Stimulated activated CD4-positive, alpha-beta T cell treated with anti-CD3 and anti-CD28 coated beads, Interleukin-12 subunit alpha, Interleukin-12 subunit beta, amount 100 ng/mL, for 4 hours (primary cell): Measurements from ENCODE around the gene RASIP1.
"Not testable (repeated sequence)": the region's sequence is repeated elsewhere in the genome, so short reads cannot be mapped to it uniquely, and the experiment has no call there.

Experiments
- DNase-seq: peaks from one replicate; pipeline ENCODE4 v3.0.0-alpha.2; 2020

RASIP1 gene, protein sequence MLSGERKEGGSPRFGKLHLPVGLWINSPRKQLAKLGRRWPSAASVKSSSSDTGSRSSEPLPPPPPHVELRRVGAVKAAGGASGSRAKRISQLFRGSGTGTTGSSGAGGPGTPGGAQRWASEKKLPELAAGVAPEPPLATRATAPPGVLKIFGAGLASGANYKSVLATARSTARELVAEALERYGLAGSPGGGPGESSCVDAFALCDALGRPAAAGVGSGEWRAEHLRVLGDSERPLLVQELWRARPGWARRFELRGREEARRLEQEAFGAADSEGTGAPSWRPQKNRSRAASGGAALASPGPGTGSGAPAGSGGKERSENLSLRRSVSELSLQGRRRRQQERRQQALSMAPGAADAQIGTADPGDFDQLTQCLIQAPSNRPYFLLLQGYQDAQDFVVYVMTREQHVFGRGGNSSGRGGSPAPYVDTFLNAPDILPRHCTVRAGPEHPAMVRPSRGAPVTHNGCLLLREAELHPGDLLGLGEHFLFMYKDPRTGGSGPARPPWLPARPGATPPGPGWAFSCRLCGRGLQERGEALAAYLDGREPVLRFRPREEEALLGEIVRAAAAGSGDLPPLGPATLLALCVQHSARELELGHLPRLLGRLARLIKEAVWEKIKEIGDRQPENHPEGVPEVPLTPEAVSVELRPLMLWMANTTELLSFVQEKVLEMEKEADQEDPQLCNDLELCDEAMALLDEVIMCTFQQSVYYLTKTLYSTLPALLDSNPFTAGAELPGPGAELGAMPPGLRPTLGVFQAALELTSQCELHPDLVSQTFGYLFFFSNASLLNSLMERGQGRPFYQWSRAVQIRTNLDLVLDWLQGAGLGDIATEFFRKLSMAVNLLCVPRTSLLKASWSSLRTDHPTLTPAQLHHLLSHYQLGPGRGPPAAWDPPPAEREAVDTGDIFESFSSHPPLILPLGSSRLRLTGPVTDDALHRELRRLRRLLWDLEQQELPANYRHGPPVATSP

DNA sequence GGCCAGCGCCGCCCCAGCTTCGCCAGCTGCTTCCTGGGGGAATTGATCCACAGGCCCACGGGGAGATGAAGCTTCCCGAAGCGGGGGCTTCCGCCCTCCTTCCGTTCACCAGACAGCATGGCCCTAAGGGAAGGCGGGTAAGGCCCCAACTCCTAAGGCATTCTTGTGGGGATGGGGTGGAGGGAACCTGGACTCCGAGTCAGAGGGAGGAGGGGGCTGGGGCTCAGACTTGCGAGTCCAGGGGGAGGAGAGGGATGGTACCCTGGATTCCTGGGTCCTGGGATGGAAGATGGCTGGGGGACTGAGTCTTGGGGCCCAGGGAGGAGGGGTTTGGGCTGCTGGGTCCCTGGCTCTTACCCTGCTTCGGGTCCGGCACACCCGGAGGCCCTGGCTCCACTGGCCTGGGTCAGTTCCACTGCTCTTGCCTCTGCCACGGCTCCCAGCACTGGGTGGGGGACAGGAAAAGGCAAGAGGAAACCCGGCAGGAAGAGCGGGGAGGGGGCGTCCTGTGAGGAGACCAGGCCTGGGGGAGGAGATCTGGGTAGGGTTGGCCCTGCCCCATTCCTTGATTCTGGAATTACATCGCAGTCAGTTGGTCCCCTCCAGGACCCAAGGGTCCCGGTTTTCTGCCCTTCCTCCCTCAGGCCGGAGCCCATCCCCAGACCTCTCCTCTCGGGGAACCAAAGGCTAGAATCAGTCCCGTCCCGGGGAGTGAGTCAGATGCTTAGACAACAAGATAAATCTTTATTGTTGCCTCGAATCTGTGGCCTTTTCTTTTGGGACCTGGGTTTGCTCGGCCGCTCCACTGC is at the start of gene RASIP1:
Gene RASIP1, minus strand, starts transcription at position 447 of the 809 bp plus-strand sequence. Its CDS starts 328 bp downstream, at position 119.
- DNase-seq = no peak

DNA sequence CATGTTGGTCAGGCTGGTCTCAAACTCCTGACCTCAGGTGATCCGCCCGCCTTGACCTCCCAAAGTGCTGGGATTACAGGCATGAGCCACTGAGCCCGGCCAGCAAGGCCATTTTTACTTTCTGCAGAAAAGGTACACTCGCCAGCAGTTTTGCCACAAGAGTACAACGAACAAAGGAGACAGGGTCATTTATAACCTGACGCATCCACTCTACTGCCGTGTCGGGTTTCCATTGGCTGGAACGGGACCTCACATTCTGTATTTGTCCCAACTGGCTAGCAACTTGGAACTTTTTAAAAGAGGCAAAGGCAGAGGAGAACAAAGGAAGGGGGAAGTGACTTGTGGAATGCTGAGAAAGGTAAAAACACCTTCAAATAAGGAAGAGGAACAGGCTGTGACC is 46.9 kb upstream of the RASIP1 start:
- not testable (repeated sequence) for DNase-seq

DNA sequence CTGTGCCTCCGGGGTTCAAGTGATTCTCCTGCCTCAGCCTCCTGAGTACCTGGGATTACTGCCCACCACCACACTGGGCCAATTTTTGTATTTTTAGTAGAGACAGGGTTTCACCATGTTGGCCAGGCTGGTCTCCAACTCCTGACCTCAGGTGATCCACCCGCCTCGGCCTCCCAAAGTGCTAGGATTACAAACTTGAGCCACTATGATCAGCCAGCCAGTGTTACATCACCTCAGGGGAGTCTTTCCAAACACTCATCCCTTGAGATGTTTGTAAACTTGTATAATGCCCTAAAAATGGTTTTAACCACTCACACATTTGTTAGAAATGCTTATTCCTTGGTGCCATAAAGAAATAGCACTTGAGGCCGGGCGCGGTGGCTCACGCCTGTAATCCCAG is 46.0 kb upstream of the RASIP1 start:
- not testable (repeated sequence) for DNase-seq

DNA sequence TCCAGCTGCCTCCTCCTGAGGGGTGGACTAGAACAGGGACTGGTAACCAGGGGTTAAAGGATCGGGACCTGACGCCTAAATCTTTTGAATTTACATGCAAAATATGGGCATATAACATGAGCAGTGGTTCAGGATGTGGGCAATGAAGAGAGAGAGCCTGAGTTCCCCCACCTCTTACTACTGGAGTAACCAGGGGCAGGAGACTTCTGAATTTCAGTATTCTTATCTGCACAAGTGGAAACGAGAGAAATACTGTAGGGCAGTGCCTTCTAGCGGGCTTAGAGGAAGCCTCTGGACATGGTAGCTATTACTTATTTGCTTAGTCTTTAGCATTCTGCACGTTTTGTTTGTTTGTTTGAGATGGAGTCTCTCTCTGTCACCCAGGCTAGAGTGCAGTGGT is 44.1 kb upstream of the RASIP1 start:
- DNase-seq = no peak

DNA sequence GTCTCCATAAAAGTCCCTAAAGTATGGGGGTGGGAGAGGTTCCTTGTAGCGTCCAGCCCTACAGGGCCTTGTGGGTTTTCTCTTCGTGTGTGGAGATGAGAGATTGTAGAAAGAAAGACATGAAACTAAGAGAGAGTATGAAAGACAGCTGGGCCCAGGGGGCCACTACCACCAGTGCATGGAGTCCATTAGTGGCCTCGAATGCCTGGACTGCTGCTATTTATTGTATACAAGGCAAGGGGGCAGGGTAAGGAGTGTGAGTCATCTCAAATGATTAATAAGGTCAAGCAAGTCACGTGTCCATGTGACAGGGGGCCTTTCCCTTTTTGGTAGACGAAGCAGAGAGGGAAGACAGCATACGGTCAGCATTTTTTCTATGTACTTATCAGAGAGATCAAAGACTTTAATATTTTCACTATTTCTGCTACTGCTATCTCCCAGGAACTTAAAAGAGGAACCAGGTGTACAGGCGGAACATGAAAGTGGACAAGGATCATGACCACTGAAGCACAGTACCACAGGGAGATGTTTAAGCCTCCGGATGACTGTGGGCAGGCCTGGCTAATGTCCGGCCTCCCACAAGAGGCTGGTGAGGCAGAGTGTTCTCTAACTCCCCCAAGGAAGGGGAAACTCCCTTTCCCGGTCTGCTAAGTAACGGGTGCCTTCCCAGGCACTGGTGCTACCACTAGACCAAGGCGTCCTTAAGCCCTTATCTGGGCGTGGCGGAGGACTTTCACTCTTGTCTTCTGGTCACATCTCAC is 40.4 kb upstream of the RASIP1 start:
- no peak for DNase-seq

DNA sequence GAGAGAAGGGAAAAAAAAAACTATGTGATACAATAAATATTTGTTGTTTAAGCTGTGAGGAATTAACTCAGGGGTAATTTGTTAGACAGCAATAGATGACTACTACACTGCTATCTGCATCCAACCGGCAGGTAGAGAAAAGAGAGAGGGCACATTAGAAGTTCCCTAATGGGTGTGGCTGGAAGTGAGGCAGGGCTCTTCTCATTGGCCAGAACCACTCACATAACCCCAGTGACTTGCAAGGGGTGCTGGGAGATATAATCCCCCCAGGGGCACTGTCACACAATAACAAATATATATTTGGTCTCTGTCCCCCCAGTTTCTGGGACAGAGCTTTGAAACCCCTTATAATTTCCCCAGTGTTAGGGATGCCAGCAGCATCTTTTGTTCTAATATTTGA is 39.2 kb upstream of the RASIP1 start:
- no peak for DNase-seq

DNA sequence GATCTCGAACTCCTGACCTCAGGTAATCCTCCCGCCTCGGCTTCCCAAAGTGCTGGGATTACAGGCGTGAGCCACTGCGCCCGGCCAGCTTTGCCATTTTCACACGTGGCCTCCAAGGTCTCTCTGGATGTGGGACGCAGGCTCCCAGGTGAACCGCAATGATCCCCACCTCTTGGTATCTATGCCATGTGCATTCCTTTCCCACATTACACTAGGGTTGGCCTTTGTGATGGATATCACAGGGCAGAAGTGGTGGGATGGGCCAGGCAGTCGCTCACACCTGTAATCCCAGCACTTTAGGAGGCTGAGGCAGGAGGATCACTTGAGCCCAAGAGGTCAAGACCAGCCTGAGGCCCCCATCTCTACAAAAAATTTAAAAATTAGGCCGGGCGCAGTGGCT is 37.3 kb upstream of the RASIP1 start:
- DNase-seq = no peak

DNA sequence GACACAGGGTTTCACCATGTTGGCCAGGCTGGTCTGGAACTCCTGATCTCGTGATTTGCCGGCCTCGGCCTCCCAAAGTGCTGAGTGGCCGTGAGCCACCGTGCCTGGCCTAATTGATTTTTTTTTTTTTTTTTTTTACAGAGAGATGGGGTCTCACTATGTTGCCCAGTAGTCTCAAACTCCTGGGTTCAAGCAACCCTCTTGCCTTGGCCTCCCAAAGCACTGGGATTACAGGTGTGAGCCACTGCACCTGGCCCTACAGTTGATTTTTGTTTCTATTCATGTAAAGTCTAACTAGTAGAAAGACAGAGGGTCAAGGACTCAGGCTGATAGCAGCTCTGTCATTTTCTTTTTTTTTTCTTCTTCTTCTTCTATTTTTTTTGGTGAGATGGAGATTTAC is 36.7 kb upstream of the RASIP1 start:
- DNase-seq = no peak

DNA sequence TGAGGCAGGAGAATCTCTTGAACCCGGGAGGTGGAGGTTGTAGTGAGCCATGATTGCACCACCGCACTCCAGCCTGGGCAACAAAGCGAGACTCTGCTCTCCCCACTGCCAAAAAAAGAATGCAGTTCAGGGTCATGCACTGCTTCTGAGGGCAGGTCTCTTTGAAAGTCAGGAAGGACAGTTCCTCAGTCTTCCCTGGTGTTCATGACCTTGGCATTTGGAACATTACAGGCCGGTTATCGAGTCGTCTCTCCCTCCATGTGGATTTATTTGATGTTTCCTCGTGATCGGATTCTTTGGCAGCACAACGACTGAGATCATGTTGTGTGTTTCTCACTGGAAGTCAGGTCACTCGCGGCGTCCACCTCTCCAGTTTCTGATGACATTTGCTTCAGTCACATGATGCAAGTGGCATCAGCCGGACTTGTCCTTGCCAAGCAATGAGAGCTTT is 32.1 kb upstream of the RASIP1 start:
- no peak for DNase-seq

DNA sequence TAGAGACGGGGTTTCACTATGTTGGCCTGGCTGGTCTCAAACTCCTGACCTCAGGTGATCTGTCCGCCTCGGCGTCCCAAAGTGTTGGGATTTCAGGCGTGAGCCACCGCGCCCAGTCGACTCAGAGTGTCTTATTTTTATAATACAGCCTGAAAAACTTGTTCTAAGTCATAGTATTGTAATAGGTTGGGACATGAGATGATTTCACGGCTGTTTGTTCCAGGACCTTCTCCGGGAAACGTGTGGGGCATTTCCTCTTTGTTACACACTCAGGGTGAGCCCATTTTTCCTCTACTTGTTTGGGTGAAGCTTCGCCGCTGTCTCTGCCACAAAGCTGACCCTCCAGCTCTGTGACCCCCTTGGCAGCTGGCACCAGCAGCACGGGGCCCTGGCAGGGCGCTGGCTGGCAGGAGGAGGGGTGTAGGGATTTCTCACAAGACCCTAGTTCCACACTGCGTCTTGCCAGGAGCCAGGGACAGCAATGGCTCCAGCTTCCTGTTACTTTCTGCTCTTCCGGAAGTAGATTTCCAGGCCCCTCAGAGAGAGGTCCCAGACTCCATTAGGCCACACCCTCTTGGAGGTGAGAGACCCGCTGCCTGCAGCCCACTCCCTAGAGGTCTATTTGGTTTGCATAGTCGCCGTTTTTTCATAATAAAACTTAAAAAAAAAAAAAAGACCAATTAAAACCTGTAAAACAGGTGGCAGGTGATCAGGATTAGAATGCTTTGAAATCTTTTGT is 30.5 kb upstream of the RASIP1 start:
- no peak for DNase-seq

DNA sequence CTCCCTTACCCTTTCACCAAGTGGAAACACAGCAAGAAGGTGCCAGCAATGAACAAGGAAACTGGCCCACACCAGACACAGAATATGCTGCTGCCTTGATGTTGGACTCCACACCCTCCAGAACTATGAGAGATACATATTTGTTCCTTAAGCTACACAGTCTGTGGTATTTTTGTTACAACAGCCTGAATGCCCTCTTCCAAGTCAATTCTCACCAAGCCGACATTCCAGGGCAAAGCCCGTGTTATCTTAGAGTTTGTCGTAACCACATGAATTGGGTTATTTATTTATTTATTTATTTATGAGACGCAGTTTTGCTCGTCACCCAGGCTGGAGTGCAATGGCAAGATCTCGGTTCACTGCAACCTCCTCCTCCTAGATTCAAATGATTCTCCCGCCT is 29.9 kb upstream of the RASIP1 start:
- DNase-seq = no peak

DNA sequence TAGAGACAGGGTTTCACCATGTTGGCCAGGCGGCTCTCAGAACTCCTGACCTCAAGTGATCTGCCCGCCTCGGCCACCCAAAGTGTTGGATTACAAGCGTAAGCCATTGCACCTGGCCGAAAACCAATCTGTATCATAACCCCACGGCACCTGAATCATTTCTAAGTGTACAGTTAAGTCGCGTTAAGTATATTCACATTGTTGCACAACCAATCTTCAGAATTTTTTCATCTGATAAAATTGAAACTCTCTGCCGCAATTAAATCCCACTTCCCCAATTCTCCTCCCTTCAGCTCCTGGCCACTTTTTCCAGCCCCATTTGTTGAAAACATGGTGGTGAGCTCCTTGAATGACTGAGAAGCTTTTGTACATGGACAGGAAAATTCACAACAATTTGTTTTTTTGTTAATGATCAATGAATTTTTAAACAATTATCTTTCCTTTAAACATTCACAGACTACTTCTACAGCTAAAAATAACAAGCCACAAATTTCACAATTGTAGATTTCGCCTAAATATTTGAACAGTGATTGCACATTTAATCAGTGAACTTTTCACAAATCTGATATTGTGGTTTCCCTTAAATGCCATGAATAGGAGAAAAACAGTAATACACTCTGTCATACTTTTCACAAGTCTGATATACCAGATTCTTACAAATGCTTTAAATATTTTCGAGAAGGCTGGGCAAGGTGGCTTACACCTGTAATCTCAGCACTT is 28.7 kb upstream of the RASIP1 start:
- DNase-seq = no peak

DNA sequence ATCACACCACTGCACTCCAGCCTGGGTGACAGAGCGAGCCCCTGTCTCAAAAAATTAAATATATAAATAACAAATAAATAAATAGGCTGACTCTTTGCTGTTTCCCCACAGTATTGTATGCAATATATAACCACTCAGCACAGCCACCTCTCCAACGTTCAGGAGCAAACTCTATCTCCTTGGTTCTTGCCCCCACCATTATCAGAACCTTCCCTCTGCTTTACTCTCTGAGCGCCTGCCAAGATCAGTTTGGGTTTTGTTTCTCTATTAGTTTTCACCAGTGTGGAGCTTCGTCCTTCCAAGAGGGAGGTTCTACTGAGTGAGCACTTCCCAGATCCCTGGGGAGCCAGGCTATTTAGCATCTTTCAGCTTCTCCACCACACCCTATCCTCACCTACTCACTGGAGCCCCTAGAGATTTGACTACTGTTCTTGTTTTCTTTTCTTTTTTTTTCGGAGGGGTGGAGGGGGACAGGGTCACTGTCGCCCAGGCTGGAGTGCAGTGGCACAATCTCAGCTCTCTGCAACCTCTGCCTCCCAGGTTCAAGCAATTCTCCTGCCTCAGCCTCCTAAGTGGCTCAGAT is 27.9 kb upstream of the RASIP1 start:
- DNase-seq = not testable (repeated sequence)

DNA sequence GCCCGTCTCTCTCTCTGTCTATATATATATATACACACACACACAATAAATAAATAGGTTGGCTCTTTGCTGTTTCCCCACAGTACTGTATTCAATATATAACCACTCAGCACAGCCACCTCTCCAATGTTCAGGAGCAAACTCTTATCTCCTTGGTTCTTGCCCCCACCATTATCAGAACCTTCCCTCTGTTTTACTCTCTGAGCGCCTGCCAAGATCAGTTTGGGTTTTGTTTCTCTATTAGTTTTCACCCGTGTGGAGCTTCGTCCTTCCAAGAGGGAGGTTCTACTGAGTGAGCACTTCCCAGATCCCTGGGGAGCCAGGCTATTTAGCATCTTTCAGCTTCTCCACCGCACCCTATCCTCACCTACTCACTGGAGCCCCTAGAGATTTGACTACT is 25.4 kb upstream of the RASIP1 start:
- DNase-seq = not testable (repeated sequence)

DNA sequence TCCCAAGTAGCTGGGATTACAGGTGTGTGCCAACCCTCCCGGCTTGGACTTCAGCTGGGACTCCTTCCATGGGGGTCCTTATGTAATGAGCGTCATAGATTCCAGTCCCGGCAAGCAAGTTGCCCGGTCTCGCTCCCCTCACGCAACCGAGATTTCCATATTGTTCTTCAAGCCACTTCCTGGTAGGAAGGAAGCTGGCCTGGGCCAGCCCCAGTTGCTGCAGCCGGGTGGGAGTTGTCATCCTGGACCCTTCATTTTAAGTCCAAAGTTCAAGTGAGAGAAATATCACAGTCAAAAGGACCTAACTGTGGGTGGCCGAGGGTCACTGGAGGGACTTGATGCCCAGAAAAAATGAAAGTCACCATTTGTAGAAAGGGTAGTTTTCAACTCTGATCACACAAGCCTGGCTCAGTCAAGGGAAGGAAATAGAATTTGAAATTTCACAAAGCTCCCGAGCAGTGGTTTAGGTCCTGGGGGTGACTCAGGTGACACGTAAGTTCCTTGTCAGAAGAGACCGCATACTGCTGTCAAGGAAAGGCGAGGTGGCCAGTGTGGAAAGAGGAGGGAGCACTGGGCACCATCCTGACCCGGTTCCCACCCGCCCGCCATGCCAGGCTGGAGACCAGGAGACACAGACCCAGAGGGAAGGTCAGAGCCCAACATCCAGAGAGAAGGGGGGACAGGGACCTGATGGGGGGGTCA is 20.2 kb upstream of the RASIP1 start:
- DNase-seq = no peak

DNA sequence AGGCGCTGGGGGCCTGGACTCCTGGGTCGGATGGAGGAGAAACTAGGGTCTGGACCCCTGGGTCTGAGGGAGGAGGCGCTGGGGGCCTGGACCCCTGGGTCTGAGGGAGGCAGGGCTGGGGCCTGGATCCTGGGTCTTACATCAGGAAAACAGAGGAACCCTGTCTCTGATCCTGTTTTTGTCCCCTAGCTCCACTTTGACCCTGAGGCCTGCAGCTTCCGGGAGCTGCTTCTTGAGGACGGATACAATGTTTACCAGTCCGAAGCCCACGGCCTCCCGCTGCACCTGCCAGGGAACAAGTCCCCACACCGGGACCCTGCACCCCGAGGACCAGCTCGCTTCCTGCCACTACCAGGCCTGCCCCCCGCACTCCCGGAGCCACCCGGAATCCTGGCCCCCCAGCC is 17.3 kb upstream of the RASIP1 start:
- no peak for DNase-seq

DNA sequence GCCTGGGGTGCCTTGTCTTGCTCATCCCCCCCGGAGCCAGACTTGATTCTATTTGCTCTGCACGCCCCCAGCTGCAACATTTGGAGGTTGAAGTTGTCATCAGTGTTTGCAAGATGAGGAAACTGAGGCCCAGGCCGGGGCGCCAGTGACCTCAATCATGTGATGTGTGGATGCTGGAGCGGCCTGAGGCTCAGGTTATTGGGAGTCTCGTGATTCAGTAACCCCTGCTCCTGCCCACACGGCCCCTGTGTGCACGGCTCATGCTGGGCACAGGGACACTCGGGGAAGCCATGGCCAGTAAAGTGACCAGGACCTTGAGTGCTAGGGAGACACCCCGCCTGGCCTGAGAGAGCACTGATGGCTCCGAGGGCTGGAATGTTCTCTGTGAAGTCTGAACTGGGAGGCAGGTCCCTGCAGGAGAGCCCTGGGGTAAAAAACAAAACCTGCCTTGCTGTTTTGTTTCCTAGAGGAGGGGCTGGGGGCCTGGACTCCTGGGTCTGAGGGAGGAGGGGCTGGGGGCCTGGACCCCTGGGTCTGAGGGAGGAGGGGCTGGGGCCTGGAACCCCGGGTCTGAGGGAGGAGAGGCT is 16.8 kb upstream of the RASIP1 start:
- DNase-seq = no peak

DNA sequence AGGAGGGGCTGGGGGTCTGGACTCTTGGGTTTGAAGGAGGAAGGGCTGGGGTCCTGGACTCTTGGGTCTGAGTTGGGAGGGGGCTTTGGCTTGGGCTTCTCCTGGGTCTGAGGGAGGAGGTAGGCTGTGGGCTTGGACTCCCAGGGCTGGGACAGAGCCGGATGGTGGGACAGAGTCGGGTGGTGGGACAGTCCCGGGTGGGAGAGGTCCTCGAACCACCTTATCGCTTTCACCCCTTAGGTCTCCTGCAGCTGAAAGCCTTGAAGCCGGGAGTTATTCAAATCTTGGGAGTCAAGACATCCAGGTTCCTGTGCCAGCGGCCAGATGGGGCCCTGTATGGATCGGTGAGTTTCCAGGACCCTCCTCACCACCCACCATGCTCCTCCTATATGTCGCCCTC is 16.3 kb upstream of the RASIP1 start:
- DNase-seq = no peak

DNA sequence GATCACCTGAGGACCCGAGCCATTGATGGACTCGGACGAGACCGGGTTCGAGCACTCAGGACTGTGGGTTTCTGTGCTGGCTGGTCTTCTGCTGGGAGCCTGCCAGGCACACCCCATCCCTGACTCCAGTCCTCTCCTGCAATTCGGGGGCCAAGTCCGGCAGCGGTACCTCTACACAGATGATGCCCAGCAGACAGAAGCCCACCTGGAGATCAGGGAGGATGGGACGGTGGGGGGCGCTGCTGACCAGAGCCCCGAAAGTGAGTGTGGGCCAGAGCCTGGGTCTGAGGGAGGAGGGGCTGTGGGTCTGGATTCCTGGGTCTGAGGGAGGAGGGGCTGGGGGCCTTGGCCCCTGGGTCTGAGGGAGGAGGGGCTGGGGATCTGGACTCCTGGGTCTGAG is 15.8 kb upstream of the RASIP1 start:
- no peak for DNase-seq
